ENCODE data around the gene MSTO1. TPM values are rescaled to one million over a fixed set of nuclear protein-coding genes. Genes with fewer than 3 reads are reported as not detected.

MSTO1 gene
- total RNA-seq, 1 donor from 2014 or later, result 13.4 TPM

Other genes with a start within 250 kb of the MSTO1 start
- 13.5 and 16.8 TPM in 2 replicates for gene ASH1L, start 47.4 kb upstream of the MSTO1 start, total RNA-seq
- gene YY1AP1, start 78.6 kb downstream of the MSTO1 start, total RNA-seq, result 30.2 and 36.3 TPM in 2 replicates
- 38.0 and 39.1 TPM in 2 replicates for gene DAP3, start 78.9 kb downstream of the MSTO1 start, total RNA-seq
- 16.3 and 23.6 TPM in 2 replicates for gene GON4L, start 247.0 kb downstream of the MSTO1 start, total RNA-seq
- gene SYT11, start 249.3 kb downstream of the MSTO1 start, total RNA-seq, result 14.2 and 20.3 TPM in 2 replicates